ENCODE data around the gene GLYATL1.
"Not testable (repeated sequence)": the region's sequence is repeated elsewhere in the genome, so short reads cannot be mapped to it uniquely, and the experiment has no call there.

GLYATL1 gene

GRCh38 chr11:58999291-58999680 is 60.0 kb downstream of the GLYATL1 start:
- DNase-seq, result no peak

- DNase-seq, result no peak
Observed at GRCh38 chr11:59000003-59000402, 60.7 kb downstream of the GLYATL1 start.

GRCh38 chr11:59002006-59002405 is 62.7 kb downstream of the GLYATL1 start:
- DNase-seq, result not testable (repeated sequence)
